Stimulated activated CD8-positive, alpha-beta memory T cell treated with anti-CD3 and anti-CD28 coated beads, Interleukin-12 subunit alpha, Interleukin-12 subunit beta, amount 100 ng/mL, for 1 hour (primary cell): ENCODE measurements around the gene GPC3.
"Not testable (repeated sequence)": the region's sequence is repeated elsewhere in the genome, so short reads cannot be mapped to it uniquely, and the experiment has no call there.

Experiments used
- DNase-seq: peaks from one replicate; pipeline ENCODE4 v3.0.0-alpha.2; 2020; ENCODE audit warnings: low read depth

Gene GPC3

GRCh38 chrX:133926809-133927208, 58.6 kb downstream of the GPC3 start:
- no peak for DNase-seq

GRCh38 chrX:133926099-133926498, 59.3 kb downstream of the GPC3 start:
- DNase-seq: no peak

- no peak for DNase-seq
Observed at GRCh38 chrX:133924548-133924947, 60.8 kb downstream of the GPC3 start.

- no peak for DNase-seq
Observed at GRCh38 chrX:133923548-133923947, 61.8 kb downstream of the GPC3 start.

- DNase-seq: no peak
Observed at GRCh38 chrX:133923113-133923512, 62.3 kb downstream of the GPC3 start.

GRCh38 chrX:133922390-133922771, 63.0 kb downstream of the GPC3 start:
- no peak for DNase-seq

- no peak for DNase-seq
Observed at GRCh38 chrX:133921764-133922389, 63.5 kb downstream of the GPC3 start.

- DNase-seq: no peak
Observed at GRCh38 chrX:133921086-133921485, 64.3 kb downstream of the GPC3 start.

- no peak for DNase-seq
Observed at GRCh38 chrX:133918361-133918771, 67.0 kb downstream of the GPC3 start.

- no peak for DNase-seq
Observed at GRCh38 chrX:133916984-133917722, 68.2 kb downstream of the GPC3 start.

GRCh38 chrX:133913658-133914388, 71.6 kb downstream of the GPC3 start:
- no peak for DNase-seq

- DNase-seq: no peak
Observed at GRCh38 chrX:133913009-133913408, 72.4 kb downstream of the GPC3 start.

GRCh38 chrX:133911825-133912495, 73.4 kb downstream of the GPC3 start:
- DNase-seq: no peak

GRCh38 chrX:133910539-133910938, 74.9 kb downstream of the GPC3 start:
- DNase-seq: no peak

- DNase-seq: no peak
Observed at GRCh38 chrX:133909888-133910287, 75.5 kb downstream of the GPC3 start.

GRCh38 chrX:133908223-133908955, 77.0 kb downstream of the GPC3 start:
- no peak for DNase-seq

- DNase-seq: no peak
Observed at GRCh38 chrX:133907606-133908005, 77.8 kb downstream of the GPC3 start.

GRCh38 chrX:133905305-133905704, 80.1 kb downstream of the GPC3 start:
- DNase-seq: no peak

- DNase-seq: no peak
Observed at GRCh38 chrX:133897593-133898163, 87.7 kb downstream of the GPC3 start.

- DNase-seq: no peak
Observed at GRCh38 chrX:133892337-133892736, 93.1 kb downstream of the GPC3 start.

GRCh38 chrX:133888984-133889383, 96.4 kb downstream of the GPC3 start:
- no peak for DNase-seq

- DNase-seq: not testable (repeated sequence)
Observed at GRCh38 chrX:133888084-133888483, 97.3 kb downstream of the GPC3 start.
